GM10248 (cell line): ENCODE data around the gene SUMO1.

Experiments
- CTCF ChIA-PET: fragments of 300-600 bp; sonication (Branson Sonifier 250); formaldehyde crosslinking; extraction: SDS; loops from one replicate; lab custom pipeline; 2021; ENCODE audit warnings: antibody characterized with exemption; lab: Yijun Ruan, JAX
- POLR2A ChIA-PET: fragments of 350-650 bp; sonication (Branson Sonifier 250); formaldehyde crosslinking; extraction: SDS; loops from one replicate; lab custom pipeline; 2020; ENCODE audit warnings: antibody characterized with exemption; lab: Yijun Ruan, JAX
- DNase-seq: peaks from one replicate; pipeline ENCODE4 v3.0.0; 2012; ENCODE audit errors: extremely low spot score
- TF ChIP-seq, protein P1 (sequence below): IDR thresholded peaks from 2 replicates; pipeline ENCODE4 v1.5.1; 2012; ENCODE audit warnings: mild to moderate bottlenecking, low read depth; ENCODE audit errors: extremely low read depth, missing control alignments, control extremely low read depth

Gene SUMO1

DNA sequence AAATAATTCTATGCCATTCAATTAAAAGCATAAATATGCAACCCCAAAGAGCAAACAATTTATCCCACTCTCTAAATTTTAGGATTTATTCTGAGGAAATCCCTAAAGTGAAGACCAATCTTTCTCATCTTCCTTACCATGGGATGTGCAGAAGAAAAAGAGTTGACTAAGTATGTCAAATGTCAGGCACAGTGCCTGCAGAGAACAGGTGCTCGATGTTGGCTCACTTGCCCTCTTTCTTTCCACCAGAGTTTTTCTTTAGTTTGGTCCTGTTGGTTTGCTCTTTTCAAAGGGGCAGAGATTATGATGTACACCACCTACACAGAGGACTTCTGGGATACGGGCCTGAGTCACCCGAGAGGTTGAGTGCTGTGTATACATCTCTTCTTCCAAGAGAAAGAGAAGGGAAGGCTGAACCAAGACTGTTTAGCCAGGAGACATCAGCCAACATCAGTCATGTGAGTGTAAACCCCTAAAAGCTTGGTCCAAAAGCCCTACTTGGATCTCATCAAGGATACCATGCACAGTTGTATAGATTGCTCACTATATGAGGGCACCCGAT is 51.7 kb downstream of the SUMO1 start:
- POLR2A ChIA-PET = no interaction called here
- DNase-seq = no peak
- TF ChIP-seq, protein P1, sequence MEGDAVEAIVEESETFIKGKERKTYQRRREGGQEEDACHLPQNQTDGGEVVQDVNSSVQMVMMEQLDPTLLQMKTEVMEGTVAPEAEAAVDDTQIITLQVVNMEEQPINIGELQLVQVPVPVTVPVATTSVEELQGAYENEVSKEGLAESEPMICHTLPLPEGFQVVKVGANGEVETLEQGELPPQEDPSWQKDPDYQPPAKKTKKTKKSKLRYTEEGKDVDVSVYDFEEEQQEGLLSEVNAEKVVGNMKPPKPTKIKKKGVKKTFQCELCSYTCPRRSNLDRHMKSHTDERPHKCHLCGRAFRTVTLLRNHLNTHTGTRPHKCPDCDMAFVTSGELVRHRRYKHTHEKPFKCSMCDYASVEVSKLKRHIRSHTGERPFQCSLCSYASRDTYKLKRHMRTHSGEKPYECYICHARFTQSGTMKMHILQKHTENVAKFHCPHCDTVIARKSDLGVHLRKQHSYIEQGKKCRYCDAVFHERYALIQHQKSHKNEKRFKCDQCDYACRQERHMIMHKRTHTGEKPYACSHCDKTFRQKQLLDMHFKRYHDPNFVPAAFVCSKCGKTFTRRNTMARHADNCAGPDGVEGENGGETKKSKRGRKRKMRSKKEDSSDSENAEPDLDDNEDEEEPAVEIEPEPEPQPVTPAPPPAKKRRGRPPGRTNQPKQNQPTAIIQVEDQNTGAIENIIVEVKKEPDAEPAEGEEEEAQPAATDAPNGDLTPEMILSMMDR = no peak
- CTCF ChIA-PET = interaction anchor here (1.7 kb wide), 1 partner anchor 8 kb away, joined by 8 read pairs; no protein-coding TSS in a partner anchor

DNA sequence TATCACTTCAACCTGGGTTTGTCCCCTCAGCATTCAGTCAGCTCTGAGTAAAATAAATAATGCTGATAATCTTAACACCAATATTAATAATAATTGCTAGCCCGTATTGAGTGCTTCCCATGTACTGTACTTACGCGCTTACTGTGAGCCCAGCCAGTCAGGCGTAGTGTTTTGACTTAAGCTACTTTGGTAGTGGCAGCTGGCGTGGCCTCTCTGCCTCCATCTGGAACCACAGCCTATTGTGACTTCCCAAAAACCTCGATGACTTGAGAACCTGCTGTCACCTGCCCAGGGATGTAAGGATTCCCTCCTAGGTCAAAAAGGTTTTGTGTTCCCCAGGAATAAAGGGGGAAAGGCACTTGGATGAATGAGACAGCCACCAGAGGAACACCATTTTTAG is 53.2 kb downstream of the SUMO1 start:
- no peak for DNase-seq
- POLR2A ChIA-PET = no interaction called here
- TF ChIP-seq, protein P1 = no peak
- CTCF ChIA-PET = no interaction called here

DNA sequence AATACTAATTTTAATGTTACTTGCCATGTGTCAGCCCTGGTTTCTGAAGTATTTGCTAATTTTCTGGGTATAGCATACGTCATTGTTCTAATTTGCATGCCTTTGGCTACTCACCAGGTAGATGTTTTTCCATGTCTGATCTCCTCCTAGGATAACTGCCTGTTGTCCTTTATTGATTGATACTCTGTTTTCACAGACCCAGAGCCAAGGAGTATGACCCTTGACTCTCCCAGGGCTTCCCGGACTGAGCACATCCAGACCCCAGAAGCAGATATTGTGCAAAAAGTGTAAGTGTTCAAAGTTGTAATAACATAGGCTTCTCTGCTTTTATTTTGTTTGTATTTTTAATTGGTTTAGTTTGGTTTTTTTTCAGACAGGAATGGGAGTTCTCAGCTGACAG is 53.8 kb downstream of the SUMO1 start:
- ChIA-PET POLR2A (no interaction called here), CTCF (interaction anchor here (1.0 kb wide), 1 partner anchor 11 kb away, joined by 3 read pairs; no protein-coding TSS in a partner anchor)
- DNase-seq = no peak
- TF ChIP-seq, protein P1 = no peak

DNA sequence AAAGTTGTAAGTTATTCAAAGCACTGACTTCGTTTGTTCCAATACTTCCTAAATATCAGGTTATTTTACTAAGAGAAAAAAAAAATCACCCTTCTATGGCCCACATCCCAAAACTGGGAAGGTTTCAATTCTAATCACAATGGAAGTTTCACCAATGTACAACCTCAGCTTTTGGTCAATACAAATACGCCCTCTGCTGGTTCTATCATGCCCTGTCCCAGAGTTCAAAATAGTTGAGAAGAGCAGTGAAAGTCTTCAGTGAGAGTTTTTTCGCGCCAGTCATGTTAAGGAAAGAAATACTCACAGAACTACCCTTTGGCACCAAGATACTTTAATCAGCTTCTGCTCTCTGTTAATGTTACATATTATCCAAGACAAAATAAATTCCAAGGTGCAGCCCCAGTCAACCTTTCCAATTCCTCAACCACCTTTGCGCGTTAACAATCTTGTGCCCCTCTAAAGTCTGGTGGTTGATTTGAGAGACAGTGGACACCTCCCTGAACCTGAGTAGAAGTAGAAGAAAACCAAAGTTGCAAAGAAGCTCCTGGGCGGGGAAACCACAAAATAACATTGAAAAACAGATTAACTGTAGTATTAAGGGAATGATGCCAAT is 59.9 kb downstream of the SUMO1 start:
- ChIA-PET POLR2A (no interaction called here), CTCF (interaction anchor here (0.6 to 4.8 kb wide), 26 partner anchors 9 to 1071 kb away, joined by 3 to 75 read pairs (median 4); partner anchors contain the start of gene SUMO1)
- TF ChIP-seq, protein P1 = peak; percentile 80
- peak; percentile 57 for DNase-seq

DNA sequence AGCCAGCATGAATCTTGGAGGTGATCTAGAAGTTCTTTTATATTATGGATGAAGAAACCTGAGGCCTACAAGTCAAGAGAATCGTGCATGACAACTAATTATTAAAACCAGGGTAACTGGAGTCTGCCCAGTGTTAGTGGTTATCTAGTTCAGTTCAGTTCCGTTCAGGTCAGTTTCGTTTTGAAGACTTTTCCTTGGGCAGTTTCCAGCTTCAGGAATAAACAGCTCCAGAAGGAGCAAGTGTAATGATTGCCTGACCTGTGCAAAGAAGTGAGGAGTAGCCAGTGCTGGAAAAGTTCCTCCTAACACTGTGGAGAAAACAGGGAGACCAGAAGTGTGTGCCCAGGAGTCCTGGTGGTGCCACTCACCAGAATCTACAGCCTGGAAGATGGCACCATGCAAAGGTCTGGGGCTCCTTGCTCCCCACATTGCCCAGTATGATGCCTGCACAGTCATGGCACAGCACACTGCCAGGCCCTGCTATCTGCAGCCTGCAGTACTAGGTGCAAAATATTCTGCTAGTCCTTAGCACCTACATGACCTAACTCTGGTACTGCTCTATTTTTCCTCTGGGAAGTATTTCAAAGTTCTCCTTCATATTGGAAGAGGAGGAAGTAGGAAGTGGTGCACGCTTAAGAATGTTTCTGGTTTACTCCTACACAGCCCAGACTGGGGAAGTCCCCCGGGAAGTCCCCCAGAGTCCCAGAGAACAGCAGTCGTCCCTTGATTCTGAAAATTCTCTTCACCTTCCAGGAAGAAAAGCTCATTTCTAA is 65.8 kb downstream of the SUMO1 start:
- ChIA-PET POLR2A (no interaction called here), CTCF (interaction anchor here (0.7 to 3.1 kb wide), 6 partner anchors 9 to 375 kb away, joined by 3 to 12 read pairs (median 4); no protein-coding TSS in a partner anchor)
- DNase-seq = peak; percentile 67
- TF ChIP-seq, protein P1 = no peak

DNA sequence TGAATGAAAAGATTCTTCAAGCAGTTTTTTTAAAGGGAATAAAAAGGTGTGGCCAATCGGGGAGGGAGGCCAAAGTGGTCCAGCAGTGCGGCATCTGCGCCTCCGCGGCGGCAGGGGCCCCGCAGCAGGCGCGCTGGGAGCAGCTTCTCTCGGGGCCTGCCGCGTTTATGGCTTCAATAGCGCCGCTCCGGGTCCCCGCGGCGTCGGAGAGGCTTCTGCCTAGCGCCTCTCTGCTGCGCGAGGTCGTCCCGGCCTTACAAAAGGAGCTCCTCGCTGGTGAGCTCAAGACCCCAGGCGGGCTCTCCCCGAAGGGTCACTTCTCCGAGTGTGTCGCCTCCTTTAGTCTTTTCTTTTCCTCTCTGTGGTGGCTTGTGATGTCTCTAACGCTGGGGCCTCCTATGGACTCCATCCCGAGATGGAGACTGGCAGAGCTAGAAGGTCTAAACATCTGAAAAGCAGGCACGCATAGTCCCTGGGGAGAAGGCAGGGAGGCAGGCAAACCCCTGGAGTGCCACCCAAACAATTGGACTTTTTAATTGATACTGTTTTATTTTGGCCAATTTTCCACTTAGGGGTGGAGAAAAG is 67.1 kb downstream of the SUMO1 start:
- TF ChIP-seq, protein P1 = no peak
- ChIA-PET CTCF (interaction anchor here (0.6 to 3.1 kb wide), 6 partner anchors 7 to 896 kb away, joined by 3 to 19 read pairs (median 4); no protein-coding TSS in a partner anchor), POLR2A (no interaction called here)
- DNase-seq = peak; percentile 25
